ENCODE measurements around the gene ZBTB11. TPM values are rescaled to one million over a fixed set of nuclear protein-coding genes. Genes with fewer than 3 reads are reported as not detected.
A peak's percentile ranks its signal among the peaks of the same experiment; 100 is the strongest.
"Not testable (repeated sequence)": the region's sequence is repeated elsewhere in the genome, so short reads cannot be mapped to it uniquely, and the experiment has no call there.

Gene ZBTB11
- total and polyA plus RNA-seq, 2 experiments from 2014 or later, result 5.1 to 19.0 TPM

DNA sequence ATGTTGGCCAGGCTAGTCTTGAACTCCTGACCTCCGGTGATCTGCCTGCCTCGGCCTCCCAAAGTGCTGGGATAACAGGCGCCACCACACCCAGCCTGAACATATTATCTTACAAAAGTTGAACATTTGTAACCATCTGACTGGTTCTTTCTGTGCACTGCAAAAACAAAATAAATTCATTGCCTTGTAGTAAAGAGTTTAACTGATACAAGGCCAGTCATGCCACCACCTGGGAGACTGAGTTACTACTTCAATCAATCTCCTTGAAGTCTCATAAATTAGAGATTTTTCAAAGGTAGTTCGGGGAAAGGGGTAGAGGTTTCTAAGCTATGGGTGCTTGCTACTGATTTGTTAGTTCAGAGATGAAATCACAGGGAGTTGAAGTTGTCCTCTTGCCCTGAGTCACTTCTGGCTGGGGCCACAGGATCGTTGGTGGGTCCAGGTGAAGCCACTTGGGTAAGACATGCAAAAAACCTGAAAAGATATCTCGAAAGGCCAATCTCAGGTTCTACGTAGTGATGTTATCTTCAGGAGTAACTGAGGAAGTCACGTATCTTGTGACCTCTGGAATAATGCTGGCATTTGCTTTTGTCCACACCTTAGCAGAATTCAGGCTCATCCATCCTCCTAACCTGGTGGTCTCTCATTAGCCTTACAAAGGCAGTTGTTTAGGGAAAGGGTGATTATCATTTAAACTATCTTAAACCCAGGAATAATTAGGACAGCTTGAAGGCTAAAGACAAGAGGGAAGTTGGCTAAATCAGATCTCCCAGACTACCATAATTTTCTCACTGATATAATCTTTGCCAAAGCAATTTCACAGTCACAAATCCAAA, 33.7 kb downstream of the ZBTB11 start:
- 81% methylated on average over 8 of the region's 8 CpGs for WGBS (ENCODE audit: low lambda C conversion rate, missing lambda C conversion rate)
- Histone ChIP-seq H2AFZ (no peak overlapping the region), H3K79me2 (no peaks in the 10 kb centered on the region), H3K27ac (no peak overlapping the region), H3K36me3 (replicated peaks; ENCODE audit: insufficient read depth, low read depth) (no peaks in the 10 kb centered on the region), H3K9me2 (replicated peaks; ENCODE audit: insufficient read depth) (no peaks in the 10 kb centered on the region), H3K27me3 (no peaks in the 10 kb centered on the region), H3K4me3 (no peak overlapping the region), H3K9me3 (ENCODE audit: low read depth) (no peaks in the 10 kb centered on the region), H3K4me2 (no peak overlapping the region), H3K4me1 (ENCODE audit: insufficient read depth) (peaks cover 10% of the 10 kb centered on the region), H4K20me1 (ENCODE audit: insufficient read depth, poor library complexity, severe bottlenecking) (no peaks in the 10 kb centered on the region)
- no peak for TF ChIP-seq EZH2 (IDR thresholded peaks at IDR 0.05; ENCODE audit: borderline replicate concordance)
- no peak for TF ChIP-seq CTCF (IDR thresholded peaks at IDR 0.05; ENCODE audit: poor library complexity)
- TF ChIP-seq EZH2phosphoT487 (IDR thresholded peaks at IDR 0.05; ENCODE audit: low read depth, severe bottlenecking, unreplicated experiment), result no peak
- DNase-seq (ENCODE audit: low spot score), result no peak

DNA sequence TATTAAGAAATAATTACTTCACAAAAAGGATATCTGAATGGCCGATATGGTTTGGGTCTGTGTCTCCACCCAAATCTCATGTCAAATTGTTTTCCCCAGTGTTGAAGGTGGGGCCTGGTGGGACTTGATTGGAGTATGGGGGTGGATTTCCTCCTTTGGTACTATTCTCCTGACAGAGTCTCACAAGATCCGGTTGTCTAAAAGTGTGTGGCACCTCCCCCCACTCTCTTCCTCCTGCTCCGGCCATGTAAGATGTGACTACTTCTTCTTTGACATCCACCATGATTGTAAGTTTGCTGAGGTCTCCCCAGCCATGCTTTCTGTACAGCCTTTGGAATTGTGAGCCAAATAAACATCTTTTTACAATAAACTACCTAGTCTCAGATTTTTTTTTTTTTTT, 34.5 kb downstream of the ZBTB11 start:
- TF ChIP-seq EZH2phosphoT487 (IDR thresholded peaks at IDR 0.05; ENCODE audit: low read depth, severe bottlenecking, unreplicated experiment) (no peak), CTCF (IDR thresholded peaks at IDR 0.05; ENCODE audit: poor library complexity) (no peak), EZH2 (IDR thresholded peaks at IDR 0.05; ENCODE audit: borderline replicate concordance) (no peak)
- Histone ChIP-seq H3K9me2 (replicated peaks; ENCODE audit: insufficient read depth) (no peaks in the 10 kb centered on the region), H3K4me2 (no peak overlapping the region), H3K9me3 (ENCODE audit: low read depth) (no peaks in the 10 kb centered on the region), H3K36me3 (replicated peaks; ENCODE audit: insufficient read depth, low read depth) (no peaks in the 10 kb centered on the region), H3K27ac (no peak overlapping the region), H3K79me2 (no peaks in the 10 kb centered on the region), H3K27me3 (no peaks in the 10 kb centered on the region), H3K4me1 (ENCODE audit: insufficient read depth) (peaks cover 10% of the 10 kb centered on the region), H2AFZ (no peak overlapping the region), H4K20me1 (ENCODE audit: insufficient read depth, poor library complexity, severe bottlenecking) (no peaks in the 10 kb centered on the region), H3K4me3 (no peak overlapping the region)
- DNase-seq (ENCODE audit: low spot score), result no peak
- 88% methylated on average over 3 of the region's 3 CpGs for WGBS (ENCODE audit: low lambda C conversion rate, missing lambda C conversion rate)

GRCh38 chr3:101641397-101642115, 35.4 kb downstream of the ZBTB11 start:
- WGBS (ENCODE audit: low lambda C conversion rate, missing lambda C conversion rate), result 19% methylated on average over 14 of the region's 14 CpGs
- H2AFZ ChIP-seq, result peak overlapping the region; percentile 56
- peaks cover 10% of the 10 kb centered on the region for H3K4me1 ChIP-seq (ENCODE audit: insufficient read depth)
- H3K36me3 ChIP-seq (replicated peaks; ENCODE audit: insufficient read depth, low read depth); H3K4me3 ChIP-seq; H3K9me2 ChIP-seq (replicated peaks; ENCODE audit: insufficient read depth); DNase-seq (ENCODE audit: low spot score); H3K27me3 ChIP-seq; H3K9me3 ChIP-seq (ENCODE audit: low read depth); H3K79me2 ChIP-seq; H3K27ac ChIP-seq; H4K20me1 ChIP-seq (ENCODE audit: insufficient read depth, poor library complexity, severe bottlenecking): not testable (repeated sequence)
- H3K4me2 ChIP-seq, result peak overlapping the region; percentile 39

- no peaks in the 10 kb centered on the region for H3K27me3 ChIP-seq
- no peaks in the 10 kb centered on the region for H3K9me3 ChIP-seq (ENCODE audit: low read depth)
- H3K4me2 ChIP-seq, result no peak overlapping the region
- no peak overlapping the region for H3K4me3 ChIP-seq
- H3K79me2 ChIP-seq, result no peaks in the 10 kb centered on the region
- no peak overlapping the region for H3K27ac ChIP-seq
- no peak overlapping the region for H2AFZ ChIP-seq
- WGBS (ENCODE audit: low lambda C conversion rate, missing lambda C conversion rate), result 94% methylated on average over 9 of the region's 10 CpGs
- no peak for TF ChIP-seq EZH2phosphoT487 (IDR thresholded peaks at IDR 0.05; ENCODE audit: low read depth, severe bottlenecking, unreplicated experiment)
- TF ChIP-seq EZH2 (IDR thresholded peaks at IDR 0.05; ENCODE audit: borderline replicate concordance), result no peak
- no peak for TF ChIP-seq CTCF (IDR thresholded peaks at IDR 0.05; ENCODE audit: poor library complexity)
- DNase-seq (ENCODE audit: low spot score), result no peak
- H4K20me1 ChIP-seq (ENCODE audit: insufficient read depth, poor library complexity, severe bottlenecking), result no peaks in the 10 kb centered on the region
- H3K36me3 ChIP-seq (replicated peaks; ENCODE audit: insufficient read depth, low read depth), result no peaks in the 10 kb centered on the region
- H3K9me2 ChIP-seq (replicated peaks; ENCODE audit: insufficient read depth), result no peaks in the 10 kb centered on the region
- H3K4me1 ChIP-seq (ENCODE audit: insufficient read depth), result peaks cover 10% of the 10 kb centered on the region
Measured at GRCh38 chr3:101640256-101640655, 36.7 kb downstream of the ZBTB11 start.

Data from hepatocyte (in vitro differentiated cells).